ENCODE results near the gene SLC22A23. TPM values are rescaled to one million over a fixed set of nuclear protein-coding genes. Genes with fewer than 3 reads are reported as not detected.

Gene SLC22A23
- total and polyA plus RNA-seq, 4 donors, result 4.9 to 45.4 (median 19.7) TPM

- no peak for TF ChIP-seq NR2F2 (IDR thresholded peaks at IDR 0.05)
- no peak for TF ChIP-seq CTCF (IDR thresholded peaks at IDR 0.05; ENCODE audit: low read depth, low read length, missing input control)
- TF ChIP-seq RXRA (IDR thresholded peaks at IDR 0.05), result no peak
- no peak for TF ChIP-seq HNF4G (IDR thresholded peaks at IDR 0.05)
- no peak for TF ChIP-seq EGR1 (IDR thresholded peaks at IDR 0.05; ENCODE audit: low read depth in 2 of 2)
- TF ChIP-seq REST (IDR thresholded peaks at IDR 0.05), result no peak
- TF ChIP-seq MAX (IDR thresholded peaks at IDR 0.05), result no peak
- no peak for TF ChIP-seq TAF1 (conservative IDR thresholded peaks at IDR 0.05)
- TF ChIP-seq JUND (IDR thresholded peaks at IDR 0.05), result no peak
- TF ChIP-seq YY1 (IDR thresholded peaks at IDR 0.05), result no peak
- TF ChIP-seq GABPA (IDR thresholded peaks at IDR 0.05 in 1 of 2, conservative IDR thresholded peaks at IDR 0.05 in 1 of 2), result no peak
- no peak for TF ChIP-seq FOXA1 (IDR thresholded peaks at IDR 0.05)
- TF ChIP-seq HNF4A (conservative IDR thresholded peaks at IDR 0.05), result no peak
- TF ChIP-seq SP1 (IDR thresholded peaks at IDR 0.05), result no peak
- no peak for TF ChIP-seq ZBTB33 (IDR thresholded peaks at IDR 0.05)
- TF ChIP-seq FOXA2 (IDR thresholded peaks at IDR 0.05), result no peak
- TF ChIP-seq RAD21 (IDR thresholded peaks at IDR 0.05), result no peak
- no peak for TF ChIP-seq ATF3 (IDR thresholded peaks at IDR 0.05)
- Histone ChIP-seq H3K9ac (ENCODE audit: low read depth in 1 of 2, low read length in 2 of 2) (no peak overlapping the region), H3K27ac (ENCODE audit: low read depth in 1 of 2, low read length in 2 of 2) (no peak overlapping the region), H3K27me3 (ENCODE audit: control insufficient read depth in 4 of 4, insufficient read depth in 4 of 4, low read length in 3 of 4) (no peaks in the 10 kb centered on the region), H3K4me3 (ENCODE audit: low read depth in 1 of 3, low read length in 3 of 3) (no peak overlapping the region), H3K36me3 (ENCODE audit: control insufficient read depth in 4 of 4, insufficient read depth in 3 of 4, low read depth in 1 of 4, low read length in 3 of 4) (peaks cover 0 to 2% (median 0%) of the 10 kb centered on the region in 4 donors), H3K9me3 (ENCODE audit: control insufficient read depth in 4 of 4, low read length in 3 of 4) (no peaks in the 10 kb centered on the region), H3K4me1 (ENCODE audit: control insufficient read depth in 4 of 4, insufficient read depth in 4 of 4, low read length in 3 of 4) (peaks cover 0 to 13% (median 8%) of the 10 kb centered on the region in 4 donors)
- WGBS, result 86% methylated on average over 4 of the region's 4 CpGs
- no peak for DNase-seq (ENCODE audit: low spot score)
Observed at GRCh38 chr6:3428247-3428646, 28.6 kb downstream of the SLC22A23 start.
